HG03066 (cell line): ENCODE measurements around the gene MYL9.

ENCODE experiments used
- ATAC-seq: cut with Tn5 transposase; IDR thresholded peaks from one replicate; pipeline ENCODE4 v1.9.1; 2021; ENCODE audit warnings: low read depth; ENCODE audit not compliant: unreplicated experiment

The MYL9 gene

DNA sequence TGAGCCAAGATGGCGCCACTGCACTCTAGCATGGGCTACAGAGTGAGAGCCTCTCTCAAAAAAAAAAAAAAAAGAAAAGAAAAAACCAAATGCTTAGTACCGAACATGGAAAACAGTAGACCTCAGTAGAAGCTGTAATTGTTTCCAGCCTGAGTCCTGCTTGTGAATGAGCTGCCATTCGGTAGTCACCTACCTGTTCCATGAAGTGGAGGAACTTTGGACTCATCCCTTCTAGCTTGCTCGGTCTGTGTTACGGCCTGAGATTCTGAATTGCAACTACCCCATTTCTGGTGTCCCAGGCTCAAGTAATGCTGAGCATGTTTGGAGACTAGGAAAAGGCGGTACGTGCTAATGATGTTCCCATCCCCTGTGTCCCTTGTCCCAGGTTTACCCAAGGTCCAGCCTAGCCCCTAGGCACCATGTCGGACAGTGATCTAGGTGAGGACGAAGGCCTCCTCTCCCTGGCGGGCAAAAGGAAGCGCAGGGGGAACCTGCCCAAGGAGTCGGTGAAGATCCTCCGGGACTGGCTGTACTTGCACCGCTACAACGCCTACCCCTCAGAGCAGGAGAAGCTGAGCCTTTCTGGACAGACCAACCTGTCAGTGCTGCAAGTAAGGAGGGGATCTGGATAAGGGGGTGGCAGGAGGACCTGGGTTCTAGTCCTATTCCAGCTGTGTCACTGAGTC, 37.2 kb downstream of the MYL9 start:
- no peak for ATAC-seq

DNA sequence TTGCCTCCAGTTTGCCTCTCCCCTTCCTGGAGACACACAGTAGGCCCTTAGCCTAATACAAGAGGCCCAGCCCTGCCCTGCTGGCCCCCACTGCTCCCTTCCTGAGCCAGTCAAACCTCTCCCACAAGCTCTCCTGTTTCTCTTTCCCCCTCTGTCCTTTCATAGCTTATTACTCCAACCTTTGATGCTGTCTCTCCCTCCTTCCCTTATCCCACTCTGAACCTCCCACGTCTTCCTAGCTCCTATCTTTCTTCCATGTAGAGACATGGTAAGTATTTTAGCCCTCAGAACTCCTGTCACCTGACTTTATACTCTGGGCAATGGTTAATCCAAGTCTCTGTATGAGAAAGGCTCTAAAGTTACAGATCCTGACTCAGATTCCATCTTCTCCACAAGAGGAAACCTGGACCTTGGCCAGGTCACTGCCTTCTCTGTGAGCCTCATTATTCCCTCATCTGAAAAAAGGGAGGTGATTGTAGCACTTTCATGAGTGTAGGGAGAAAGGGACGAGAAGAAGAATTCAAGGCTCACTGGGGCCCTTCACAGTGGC, 38.8 kb downstream of the MYL9 start:
- ATAC-seq = no peak

DNA sequence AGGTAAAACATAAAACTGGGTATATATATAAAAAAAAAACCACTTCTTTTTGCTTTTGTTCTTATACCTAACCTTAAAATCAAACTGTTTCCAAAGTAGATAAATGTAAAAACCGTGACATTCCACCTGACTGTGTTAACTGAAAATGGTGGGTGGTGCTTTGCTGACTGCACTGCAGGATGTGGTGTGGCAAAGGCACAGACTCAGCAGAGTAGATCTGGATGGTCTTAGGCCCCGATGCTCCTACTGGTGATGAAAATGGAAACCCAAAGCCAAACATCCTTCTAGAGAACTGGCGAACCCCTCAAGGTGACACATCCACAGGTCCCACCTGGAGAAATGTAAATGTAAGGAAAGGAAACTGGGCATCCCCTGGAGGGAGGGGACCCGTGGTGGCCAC, 41.0 kb downstream of the MYL9 start:
- ATAC-seq = no peak

DNA sequence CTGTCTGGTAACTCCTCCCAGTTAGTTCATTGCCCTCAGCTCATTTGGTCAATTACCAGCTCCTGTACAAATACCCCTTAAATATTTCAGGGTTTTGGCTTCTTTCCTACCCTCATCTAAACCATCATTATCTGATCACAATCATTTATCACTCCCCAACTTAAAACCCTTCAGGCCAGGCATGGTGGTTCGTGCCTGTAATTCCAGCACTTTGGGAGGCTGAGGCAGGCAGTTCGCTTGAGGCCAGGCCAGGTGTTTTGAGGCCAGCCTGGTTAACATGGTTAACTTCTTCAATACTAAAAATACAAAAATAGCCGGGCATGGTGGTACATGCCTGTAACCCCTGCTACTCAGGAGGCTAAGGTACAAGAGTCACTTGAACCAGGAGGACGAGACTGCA, 41.5 kb downstream of the MYL9 start:
- ATAC-seq = no peak

DNA sequence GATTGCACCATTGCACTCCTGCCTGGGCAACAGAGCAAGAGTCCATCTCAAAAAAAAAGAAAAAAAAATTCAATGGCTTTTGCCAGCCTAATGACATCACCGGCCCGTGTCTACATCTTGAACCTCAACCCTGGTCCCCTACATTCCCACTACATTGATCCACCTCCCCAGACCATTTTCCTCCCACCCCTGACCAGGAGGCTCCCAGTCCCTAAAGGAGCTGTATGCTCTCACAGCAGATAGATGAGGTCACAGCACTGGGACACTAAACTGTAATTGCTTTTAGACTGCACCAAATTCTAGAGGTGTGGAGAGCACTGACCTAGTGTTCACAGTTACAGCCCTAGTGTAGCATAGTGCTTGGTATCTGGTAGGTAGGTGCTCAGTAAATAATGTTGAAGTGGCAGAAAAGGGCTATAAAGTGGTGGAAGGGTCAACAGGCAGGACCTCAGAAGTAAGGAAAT, 42.7 kb downstream of the MYL9 start:
- ATAC-seq = no peak

DNA sequence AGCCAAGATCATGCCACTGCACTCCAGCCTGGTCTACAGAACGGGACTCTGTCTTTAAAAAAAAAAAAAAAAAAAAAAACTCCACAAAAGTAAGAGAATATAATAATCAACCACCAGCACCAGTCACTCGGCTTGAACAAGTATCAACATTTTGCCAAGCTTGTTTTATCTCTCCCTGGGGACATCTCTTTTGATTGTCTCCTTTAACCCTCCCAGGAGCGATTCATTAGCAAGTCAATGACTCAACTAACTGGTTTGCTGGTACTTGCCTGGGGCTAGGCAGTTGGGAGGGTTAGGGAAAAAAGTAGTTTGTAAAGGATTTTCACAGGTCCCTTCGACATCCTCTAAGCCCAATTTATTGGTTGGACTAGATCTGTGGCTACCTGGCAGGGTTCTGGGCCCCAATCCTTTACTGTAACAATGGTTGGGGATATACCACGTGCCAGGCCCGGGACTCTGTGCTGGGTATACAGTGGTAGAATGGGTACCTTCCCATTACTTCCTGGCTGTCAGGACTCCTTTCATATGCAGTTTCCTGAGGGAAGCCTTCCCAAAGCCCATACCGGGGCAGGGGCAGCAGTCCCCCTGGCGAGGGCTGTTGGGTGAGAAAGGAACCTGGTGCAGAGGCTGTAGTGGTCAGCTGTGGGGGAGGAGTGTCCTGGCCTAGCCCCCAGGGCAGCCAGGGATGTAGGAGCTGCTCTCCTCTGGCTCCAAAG, 44.2 kb downstream of the MYL9 start:
- no peak for ATAC-seq

DNA sequence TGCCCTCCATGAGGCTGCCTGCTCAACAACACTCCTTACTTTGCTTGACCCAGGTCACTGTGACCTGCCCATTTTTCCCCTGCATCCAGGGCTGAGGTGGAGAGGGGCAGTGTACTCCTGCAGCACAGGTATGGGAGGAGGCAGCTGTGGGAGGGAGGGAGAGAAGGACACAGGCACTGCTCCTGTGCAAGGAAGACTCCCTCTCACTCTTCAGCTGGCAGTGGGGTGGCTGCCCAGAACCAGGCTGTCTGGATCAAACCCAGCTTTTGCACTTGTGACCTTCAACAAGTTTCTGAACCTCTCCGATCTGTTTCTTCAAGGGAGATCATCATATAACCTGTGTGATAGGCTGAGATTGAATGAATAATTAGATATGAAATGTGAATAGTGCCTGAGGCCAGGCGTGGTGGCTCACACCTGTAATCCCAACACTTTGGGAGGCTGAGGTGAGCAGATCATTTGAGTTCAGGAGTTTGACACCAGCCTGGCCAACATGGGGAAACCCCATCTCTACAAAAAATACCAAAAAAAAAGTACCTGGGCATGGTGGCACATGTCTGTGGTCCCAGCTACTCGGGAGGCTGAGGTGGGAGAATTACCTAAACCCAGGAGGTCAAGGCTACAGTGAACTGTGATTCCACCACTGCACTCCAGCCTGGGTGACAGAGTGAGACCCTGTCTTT, 46.2 kb downstream of the MYL9 start:
- ATAC-seq = no peak

DNA sequence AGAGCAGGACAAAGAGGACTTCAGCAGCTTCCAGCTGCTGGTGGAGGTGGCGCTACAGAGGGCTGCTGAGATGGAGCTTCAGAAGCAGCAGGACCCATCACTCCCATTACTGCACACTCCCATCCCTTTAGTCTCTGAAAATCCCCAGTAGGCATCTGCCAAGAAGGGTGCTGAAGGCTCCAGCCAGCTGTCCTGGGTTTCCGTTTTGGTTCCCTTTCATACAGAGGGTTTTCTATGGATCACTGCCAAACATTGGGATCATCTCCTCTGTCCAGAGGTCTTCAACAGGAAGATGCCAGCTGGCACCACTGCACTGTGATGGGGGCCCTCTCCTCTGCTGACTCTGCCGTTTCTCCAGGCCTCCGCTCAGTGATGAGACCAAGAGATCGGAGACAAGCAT, 50.0 kb downstream of the MYL9 start:
- no peak for ATAC-seq

DNA sequence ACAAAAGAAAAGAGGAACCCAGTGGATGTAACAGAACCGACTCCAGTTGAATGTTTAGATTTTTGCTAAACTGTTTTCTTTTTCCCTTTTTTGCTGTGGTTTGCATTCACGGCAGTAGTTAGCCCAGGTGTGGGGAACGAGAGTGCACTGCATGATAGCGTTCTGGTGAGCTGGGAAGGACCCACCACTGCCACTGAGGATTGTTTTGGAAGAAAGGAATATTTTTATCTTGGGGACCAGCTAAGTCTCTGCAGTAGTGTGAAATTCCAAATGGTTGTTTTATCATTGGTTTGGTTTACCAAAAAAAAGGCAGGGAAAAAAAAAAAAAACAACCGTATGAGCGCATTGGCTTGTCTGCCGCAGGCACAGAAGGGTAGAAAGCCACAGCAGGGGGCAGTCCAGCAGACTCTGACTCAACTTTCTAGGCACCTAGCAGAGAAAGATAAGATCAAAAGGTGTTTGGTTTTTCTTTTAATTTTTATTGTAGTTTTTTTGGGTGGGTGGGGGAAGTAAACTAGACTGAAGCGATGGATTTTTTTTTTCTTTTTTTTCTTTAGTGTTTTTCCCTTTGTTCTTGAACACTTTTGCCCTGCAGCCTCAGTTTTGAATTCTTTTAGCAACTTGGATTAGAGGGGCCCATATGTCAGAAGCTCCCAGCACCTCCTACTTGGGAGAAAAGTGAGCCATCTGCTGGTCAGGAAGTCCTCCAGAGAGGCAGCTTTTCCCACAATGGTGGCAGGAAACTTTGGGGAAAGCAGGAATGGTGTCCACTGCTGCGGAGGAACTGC, 50.7 kb downstream of the MYL9 start:
- ATAC-seq = no peak

DNA sequence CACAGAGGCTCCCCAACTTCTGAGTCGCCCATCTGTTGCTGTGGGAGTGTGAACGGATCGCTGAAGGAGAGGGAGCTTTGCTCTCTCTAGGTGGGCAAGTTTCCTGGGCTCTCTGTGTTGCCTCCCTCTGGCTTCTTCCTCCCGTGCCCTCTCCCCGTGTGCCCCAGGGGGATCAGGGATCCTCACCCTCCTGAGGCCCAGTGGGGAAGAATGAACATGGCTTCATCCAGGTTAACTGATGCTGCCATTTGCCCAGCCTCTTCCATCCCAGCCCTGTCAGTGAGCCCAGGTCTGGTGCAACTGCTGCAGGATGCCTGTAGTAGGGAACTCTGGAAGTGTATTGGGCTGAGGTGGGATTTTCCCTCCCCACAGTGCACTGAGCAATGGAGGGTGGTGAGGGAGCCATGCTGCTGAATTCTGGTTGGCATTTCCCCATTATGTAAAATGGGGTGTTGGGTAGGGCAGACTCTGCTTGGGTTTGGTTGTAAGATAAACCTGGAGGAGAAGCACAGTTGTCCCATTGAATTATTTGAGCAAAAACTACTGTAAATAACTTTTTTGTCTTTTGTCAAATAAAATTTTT, 52.1 kb downstream of the MYL9 start:
- no peak for ATAC-seq

DNA sequence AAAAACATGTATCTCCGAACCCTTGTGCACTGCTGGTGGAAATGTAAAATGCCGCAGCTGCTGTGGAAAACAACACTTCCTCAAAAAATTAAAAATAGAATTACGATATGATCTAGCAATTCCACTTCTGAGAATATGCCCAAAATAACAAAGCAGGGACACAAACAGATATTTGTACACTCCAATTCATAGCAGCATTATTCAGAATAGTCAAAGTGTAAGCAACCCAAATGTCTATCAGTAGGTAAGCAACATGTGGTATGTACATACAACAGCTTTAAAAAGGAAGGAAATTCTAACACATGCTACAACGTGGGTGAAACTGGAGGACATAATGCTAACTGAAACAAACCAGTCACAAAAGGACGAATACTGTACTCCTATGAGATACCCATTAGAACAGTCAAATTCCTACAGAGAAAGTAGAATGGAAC, 58.6 kb downstream of the MYL9 start:
- ATAC-seq = no peak
